ENCODE measurements around the gene SLC38A10.
A peak's percentile ranks its signal among the peaks of the same experiment; 100 is the strongest.

Gene SLC38A10

DNA sequence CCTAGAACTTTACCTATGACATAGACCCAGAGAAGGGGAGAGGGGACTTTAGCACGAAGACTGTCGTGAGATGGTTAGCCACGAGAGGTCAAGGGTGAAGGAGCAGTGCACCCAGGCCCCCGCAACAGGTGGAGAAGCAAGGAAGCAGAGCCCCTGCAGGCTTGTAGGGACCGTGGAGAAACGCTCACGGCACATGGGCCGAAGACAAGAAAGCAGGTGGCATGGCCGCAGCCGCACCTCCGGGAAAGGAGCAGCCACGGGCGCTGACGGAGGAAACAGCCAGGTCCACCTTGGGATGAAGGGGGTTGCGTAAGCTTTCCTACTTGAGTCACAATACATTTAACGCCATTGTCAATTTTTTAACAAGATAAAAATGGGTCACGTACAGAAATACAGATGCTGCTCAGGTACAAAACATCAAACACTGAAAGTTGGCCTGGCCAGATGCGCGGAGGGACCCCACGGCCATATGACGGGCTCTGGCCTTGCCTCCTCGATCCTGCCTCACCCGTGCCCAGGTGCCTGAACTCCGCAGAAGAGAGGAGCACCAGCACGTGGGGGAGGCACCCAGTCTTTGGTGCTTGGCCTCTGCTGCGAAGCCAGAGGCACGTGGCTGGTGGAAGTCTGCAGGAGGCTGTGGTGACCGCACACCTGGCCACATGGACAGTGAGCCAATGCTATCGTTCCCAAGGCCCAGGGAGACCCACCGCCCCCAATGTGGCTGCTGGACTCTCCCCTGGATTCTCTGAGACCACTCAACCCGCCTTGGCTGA is 21.2 kb downstream of the SLC38A10 start:
- no peak for DNase-seq

GRCh38 chr17:81272616-81273015 is 22.5 kb downstream of the SLC38A10 start:
- DNase-seq: no peak

- DNase-seq: no peak
Measured at GRCh38 chr17:81271226-81271625, 23.9 kb downstream of the SLC38A10 start.

DNA sequence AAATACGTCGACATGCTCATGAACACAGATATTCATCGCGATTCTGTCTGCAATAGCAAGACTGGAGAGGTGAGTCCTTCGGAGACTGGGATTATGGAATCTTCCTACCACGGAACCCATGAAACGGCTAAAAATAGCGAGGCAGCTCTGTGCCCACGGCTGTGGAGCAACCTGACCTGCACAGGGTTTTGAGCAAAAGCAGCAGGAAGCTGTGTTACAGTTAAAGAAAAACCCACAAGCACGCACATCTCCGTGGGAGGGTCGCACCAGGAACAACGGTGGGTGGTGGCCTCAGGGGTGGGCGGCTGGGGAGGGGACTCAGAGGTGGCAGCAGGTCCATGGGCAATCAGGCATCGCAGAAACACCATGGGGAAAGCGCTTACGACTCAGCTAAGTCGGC is 24.8 kb downstream of the SLC38A10 start:
- peak; percentile 9 for DNase-seq

DNA sequence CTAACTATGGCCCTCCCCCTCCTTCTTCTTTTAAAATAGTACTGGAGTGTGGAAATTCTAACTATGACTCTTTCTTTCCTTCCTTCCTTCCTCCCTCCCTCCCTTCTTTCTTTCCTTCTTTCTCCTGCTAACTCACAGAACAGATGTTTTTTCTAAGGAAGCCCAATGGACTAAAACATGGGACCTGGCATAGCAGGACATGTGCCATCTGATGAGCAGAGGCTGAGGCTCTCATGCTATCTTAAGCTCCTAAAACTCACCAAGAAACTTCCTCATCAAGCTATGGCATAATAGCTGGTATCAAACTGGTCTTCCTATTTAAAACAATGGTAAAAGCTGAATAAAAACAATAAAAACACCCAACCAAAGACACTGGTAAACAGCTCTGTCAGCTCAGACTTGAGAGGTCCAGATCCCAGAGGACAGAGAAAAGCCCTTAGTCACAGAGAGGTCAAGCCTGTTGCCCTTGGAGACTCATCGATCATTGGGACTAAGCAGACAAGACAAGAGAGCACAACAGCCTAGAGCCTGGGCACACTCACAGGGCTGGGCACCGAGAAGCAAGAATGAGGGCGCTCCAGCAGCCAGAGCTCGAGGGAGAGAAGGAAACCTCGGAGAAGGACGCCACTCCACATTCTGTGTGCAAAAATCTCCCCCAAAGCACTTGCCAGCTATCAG is 27.6 kb downstream of the SLC38A10 start:
- DNase-seq: peak; percentile 12

- DNase-seq: no peak
Measured at GRCh38 chr17:81265576-81265975, 29.5 kb downstream of the SLC38A10 start.

GRCh38 chr17:81264640-81265039 is 30.5 kb downstream of the SLC38A10 start:
- DNase-seq: no peak

DNA sequence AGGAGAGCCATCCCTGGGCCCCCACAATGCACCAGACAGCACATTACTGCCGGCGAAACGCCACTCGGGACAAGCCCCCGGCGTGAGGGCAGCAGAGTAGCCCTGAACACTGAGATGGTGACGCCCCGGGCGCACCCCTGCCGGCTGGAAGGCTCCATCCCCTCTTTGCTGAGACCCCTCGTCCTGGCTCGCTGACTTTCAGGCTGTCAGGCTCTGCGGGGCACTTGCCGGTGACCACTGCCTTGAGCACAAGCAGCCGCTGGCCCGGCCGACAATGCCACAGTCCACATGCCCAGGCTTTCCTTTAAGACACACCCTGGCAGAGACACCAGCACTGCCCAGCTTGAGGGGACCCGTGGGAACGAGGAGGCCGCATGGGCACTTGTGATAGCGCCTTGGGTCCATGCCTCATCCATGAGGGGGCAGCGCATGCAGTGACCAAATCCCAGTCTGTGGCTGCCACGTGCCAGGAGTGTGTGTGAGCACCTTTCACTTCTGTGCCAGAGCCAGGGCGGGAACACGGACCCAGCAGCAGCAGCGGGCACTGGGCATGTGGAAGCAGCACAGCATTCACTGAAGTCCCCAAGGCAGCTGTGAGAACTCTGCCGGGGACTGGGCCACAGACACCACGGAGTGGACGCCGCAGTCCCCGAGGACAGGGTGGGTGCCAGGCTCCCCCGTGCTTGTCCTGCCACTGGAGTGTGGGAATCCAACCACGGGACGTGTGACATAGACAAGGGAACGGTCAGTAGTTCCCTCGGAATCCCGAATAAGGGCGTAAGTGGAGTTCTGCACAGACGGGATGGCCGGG is 31.5 kb downstream of the SLC38A10 start:
- no peak for DNase-seq

GRCh38 chr17:81261582-81262336 is 33.3 kb downstream of the SLC38A10 start:
- DNase-seq: no peak

- no peak for DNase-seq
Measured at GRCh38 chr17:81261096-81261495, 34.0 kb downstream of the SLC38A10 start.

GRCh38 chr17:81260641-81261040 is 34.5 kb downstream of the SLC38A10 start:
- no peak for DNase-seq

- DNase-seq: no peak
Measured at GRCh38 chr17:81260171-81260570, 34.9 kb downstream of the SLC38A10 start.

GRCh38 chr17:81259058-81259605 is 36.0 kb downstream of the SLC38A10 start:
- no peak for DNase-seq

- DNase-seq: no peak
Measured at GRCh38 chr17:81258292-81258691, 36.8 kb downstream of the SLC38A10 start.

GRCh38 chr17:81257533-81257932 is 37.6 kb downstream of the SLC38A10 start:
- DNase-seq: no peak

GRCh38 chr17:81256616-81257015 is 38.5 kb downstream of the SLC38A10 start:
- DNase-seq: no peak

DNA sequence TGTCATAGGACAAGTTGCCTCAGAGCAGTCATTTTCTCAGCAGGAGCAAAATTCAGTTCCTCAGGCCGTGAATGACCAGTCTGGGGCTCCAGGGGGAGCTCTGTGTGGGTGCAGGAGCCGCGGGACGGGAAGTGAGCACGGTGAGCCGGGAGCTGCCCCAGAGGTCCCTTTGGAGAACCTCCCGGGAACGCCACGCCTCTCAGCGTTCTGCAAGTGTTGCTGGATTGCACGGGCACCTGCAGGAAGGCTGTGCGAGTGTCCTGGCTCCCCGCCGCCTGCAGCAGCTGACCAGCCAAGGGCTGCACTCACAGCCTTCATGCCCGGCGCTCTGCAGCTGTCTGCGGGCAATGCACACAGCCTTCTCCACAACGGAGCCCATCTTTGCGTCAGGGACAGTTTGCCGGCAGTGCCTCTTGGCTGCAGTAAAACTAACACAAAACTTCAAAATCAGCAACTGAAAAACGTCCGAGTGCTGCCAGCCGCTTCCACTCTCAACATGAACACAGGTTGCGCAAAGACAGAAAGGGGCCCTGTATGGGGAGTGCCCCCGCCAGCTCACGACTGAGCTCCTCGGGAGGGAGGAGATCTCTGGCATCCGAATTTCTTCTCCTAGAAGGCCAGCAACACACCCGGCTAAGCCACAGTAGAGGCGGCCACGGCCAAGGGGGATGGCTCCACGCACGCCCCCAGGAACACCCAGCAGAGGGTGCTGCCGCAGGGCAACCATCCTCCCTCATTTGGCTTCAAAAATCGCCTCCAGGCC is 40.0 kb downstream of the SLC38A10 start:
- peak; percentile 76 for DNase-seq

GRCh38 chr17:81253358-81254131 is 41.6 kb downstream of the SLC38A10 start:
- DNase-seq: no peak

DNA sequence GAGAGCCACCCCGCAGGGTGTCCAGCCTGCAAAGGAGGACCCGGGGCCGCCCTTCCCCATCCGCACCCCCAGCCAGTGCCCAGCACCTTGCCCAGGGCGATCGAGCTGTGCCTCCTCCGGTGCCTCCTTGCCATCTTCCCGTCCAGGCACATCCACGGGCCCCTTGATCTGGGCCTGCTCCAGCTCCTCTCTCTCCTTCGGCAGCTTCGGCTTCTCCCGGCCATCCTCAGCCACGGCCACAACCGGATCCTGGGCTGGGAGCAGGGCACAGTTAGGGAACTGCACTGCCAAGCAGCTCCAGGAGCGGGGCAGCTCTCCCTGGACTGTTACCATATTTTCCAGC is 42.1 kb downstream of the SLC38A10 start:
- DNase-seq: no peak

DNA sequence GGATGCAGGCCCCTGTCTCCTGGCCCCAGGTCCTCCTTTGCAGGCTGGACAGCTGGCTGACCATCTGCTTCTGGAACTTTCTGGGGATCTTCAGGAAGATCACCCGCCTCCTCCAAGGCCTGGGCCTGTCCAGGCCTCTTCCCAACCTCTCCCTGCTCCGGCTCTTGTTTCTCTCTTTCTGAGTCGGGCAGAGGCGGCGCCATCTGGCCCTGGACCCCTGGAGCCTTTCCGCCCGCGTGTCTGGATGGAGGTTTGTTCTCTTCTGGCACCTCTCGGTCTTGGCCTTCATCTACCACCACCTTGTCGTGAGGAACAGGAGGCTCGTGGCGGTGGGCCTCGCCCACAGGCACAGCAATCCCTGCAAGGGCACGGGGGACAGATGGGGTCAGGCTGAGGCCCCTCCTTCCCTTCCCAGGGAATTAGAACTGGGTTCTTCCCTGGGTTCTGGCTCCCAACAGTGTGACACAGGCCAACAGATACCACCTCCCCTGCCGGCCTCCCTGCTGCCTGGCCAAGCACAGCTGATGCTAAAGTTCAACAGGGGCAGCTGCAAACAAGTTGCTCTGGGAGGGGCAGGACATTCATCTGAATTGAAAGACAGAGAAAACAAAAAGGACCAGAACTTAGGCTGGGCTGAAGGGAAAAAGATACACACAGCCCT is 42.7 kb downstream of the SLC38A10 start:
- DNase-seq: no peak

Measured in MV-4-11 (cell line).